Prostate gland (tissue), 2 donors: ENCODE data around the gene EEFSEC. TPM values are rescaled to one million over a fixed set of nuclear protein-coding genes. Genes with fewer than 3 reads are reported as not detected.
A peak's percentile ranks its signal among the peaks of the same experiment; 100 is the strongest.

Experiments
- DNase-seq: peaks from one replicate; pipeline ENCODE4 v3.0.0-alpha.2; 2019; ENCODE audit warnings: low spot score
- H3K27ac ChIP-seq, 2 donors: fragments of 200-600 bp; sonication (generic); 2 replicates each; pipeline ENCODE4 v1.5.1; 2017 to 2019
- H3K27me3 ChIP-seq: fragments of 200-600 bp; sonication (generic); replicated peaks from 2 replicates; pipeline ENCODE4 v1.5.1; 2019; ENCODE audit not compliant: insufficient read depth
- H3K36me3 ChIP-seq, 2 donors: fragments of 200-600 bp; sonication (generic); 1 replicate in 1 of 2; 2 replicates in 1 of 2; pipeline versions ENCODE4 v1.5.1 to v1.8.1; 2017 to 2019
- H3K4me1 ChIP-seq: fragments of 200-600 bp; sonication (generic); replicated peaks from 2 replicates; pipeline ENCODE4 v1.5.1; 2019
- H3K4me3 ChIP-seq, 2 donors: fragments of 200-600 bp; sonication (generic); 2 replicates each; pipeline ENCODE4 v1.5.1; 2017 to 2019
- H3K9me3 ChIP-seq: fragments of 200-600 bp; sonication (generic); 2 replicates; pipeline ENCODE4 v1.5.1; 2017
- CTCF ChIP-seq, 4 experiments: fragments of 200-600 bp in 2 of 4; fragments of 450-650 bp in 2 of 4; sonication (generic) in 2 of 4; IDR thresholded peaks; 1 replicate in 3 of 4; 2 replicates in 1 of 4; pipeline ENCODE4 v1.5.1; 2016 to 2019; ENCODE audit warnings: antibody characterized with exemption in 4 of 4, mild to moderate bottlenecking in 2 of 4, moderate library complexity in 2 of 4
- POLR2A ChIP-seq: fragments of 450-650 bp; IDR thresholded peaks from one replicate; pipeline ENCODE4 v1.6.1; 2016; ENCODE audit warnings: antibody characterized with exemption, mild to moderate bottlenecking
- POLR2AphosphoS5 ChIP-seq: sonication (generic); formaldehyde crosslinking; IDR thresholded peaks from one replicate; pipeline ENCODE4 v1.6.1; 2017; ENCODE audit warnings: antibody characterized with exemption
- WGBS: methylation state at CpG from one replicate; pipeline ENCODE4 v1.1.5; 2018; 5-methylcytosine and 5-hydroxymethylcytosine counted together
- intact Hi-C: fragments of 100-400 bp; cut with DNase I; formaldehyde crosslinking; loops from one replicate; pipeline ENCODE4 v1.14.2; 2022
- total RNA-seq, 2 donors: library from RNA; depleted of rRNA; stranded (reverse); fragments of >200 nt; gene quantifications; one replicate each; pipeline ENCODE4 v1.1.0, GENCODE V29; 2016

Gene EEFSEC
- total RNA-seq, 2 donors from 2014 or later, result 24.7 to 26.1 TPM

- WGBS, result 89% methylated on average over 8 of the region's 8 CpGs
- H3K4me1 ChIP-seq, result peaks cover 12% of the 10 kb centered on the region
- no peak overlapping the region for H3K4me3 ChIP-seq
- intact Hi-C loops, result loop anchor here (5.0 kb wide), 1 partner anchor 148 kb away; no protein-coding TSS in a partner anchor
- no peaks in the 10 kb centered on the region for H3K9me3 ChIP-seq
- no peak for TF ChIP-seq POLR2A
- no peak for TF ChIP-seq CTCF (IDR thresholded peaks at IDR 0.05)
- TF ChIP-seq POLR2AphosphoS5, result no peak
- no peak overlapping the region for H3K27ac ChIP-seq
- H3K36me3 ChIP-seq, result no peaks in the 10 kb centered on the region
- no peaks in the 10 kb centered on the region for H3K27me3 ChIP-seq
- DNase-seq, result no peak
These were observed 167.5 kb downstream of the EEFSEC start for GRCh38 chr3:128320551-128321340.

GRCh38 chr3:128321418-128321817 lies 168.1 kb downstream of the EEFSEC start:
- Histone ChIP-seq H3K27me3 (no peaks in the 10 kb centered on the region), H3K36me3 (no peaks in the 10 kb centered on the region), H3K4me3 (no peak overlapping the region), H3K27ac (no peak overlapping the region), H3K4me1 (peaks cover 10% of the 10 kb centered on the region), H3K9me3 (no peaks in the 10 kb centered on the region)
- TF ChIP-seq POLR2AphosphoS5, result no peak
- no peak for TF ChIP-seq CTCF (IDR thresholded peaks at IDR 0.05)
- no peak for TF ChIP-seq POLR2A
- 100% methylated on average over 2 of the region's 4 CpGs for WGBS
- intact Hi-C loops, result loop anchor here (5.0 kb wide), 1 partner anchor 149 kb away; no protein-coding TSS in a partner anchor
- DNase-seq, result no peak

GRCh38 chr3:128322030-128323022 lies 169.0 kb downstream of the EEFSEC start:
- no peaks in the 10 kb centered on the region for H3K27me3 ChIP-seq
- H3K36me3 ChIP-seq, result no peaks in the 10 kb centered on the region
- H3K4me1 ChIP-seq, result peaks cover under 1% of the 10 kb centered on the region
- H3K27ac ChIP-seq, result no peak overlapping the region
- TF ChIP-seq CTCF (IDR thresholded peaks at IDR 0.05) (peak in 3 of 4 experiments; percentile 23 to 51 (median 29)), POLR2A (no peak)
- 87% methylated on average over 14 of the region's 14 CpGs for WGBS
- intact Hi-C loops, result loop anchor here (5.0 kb wide), 1 partner anchor 150 kb away; no protein-coding TSS in a partner anchor
- no peaks in the 10 kb centered on the region for H3K9me3 ChIP-seq
- DNase-seq, result no peak
- H3K4me3 ChIP-seq, result no peak overlapping the region

GRCh38 chr3:128323206-128324081 lies 170.2 kb downstream of the EEFSEC start:
- WGBS, result 82% methylated on average over 17 of the region's 17 CpGs
- Histone ChIP-seq H3K27ac (no peak overlapping the region), H3K36me3 (no peaks in the 10 kb centered on the region), H3K9me3 (no peaks in the 10 kb centered on the region), H3K27me3 (no peaks in the 10 kb centered on the region), H3K4me1 (no peaks in the 10 kb centered on the region), H3K4me3 (no peak overlapping the region)
- intact Hi-C loops, result loop anchor here (5.0 kb wide), 1 partner anchor 151 kb away; no protein-coding TSS in a partner anchor
- no peak for TF ChIP-seq POLR2A
- no peak for TF ChIP-seq CTCF (IDR thresholded peaks at IDR 0.05)
- TF ChIP-seq POLR2AphosphoS5, result no peak
- no peak for DNase-seq
